ENCODE data around the gene NME9.
"Not testable (repeated sequence)": the region's sequence is repeated elsewhere in the genome, so short reads cannot be mapped to it uniquely, and the experiment has no call there.

The NME9 gene

DNA sequence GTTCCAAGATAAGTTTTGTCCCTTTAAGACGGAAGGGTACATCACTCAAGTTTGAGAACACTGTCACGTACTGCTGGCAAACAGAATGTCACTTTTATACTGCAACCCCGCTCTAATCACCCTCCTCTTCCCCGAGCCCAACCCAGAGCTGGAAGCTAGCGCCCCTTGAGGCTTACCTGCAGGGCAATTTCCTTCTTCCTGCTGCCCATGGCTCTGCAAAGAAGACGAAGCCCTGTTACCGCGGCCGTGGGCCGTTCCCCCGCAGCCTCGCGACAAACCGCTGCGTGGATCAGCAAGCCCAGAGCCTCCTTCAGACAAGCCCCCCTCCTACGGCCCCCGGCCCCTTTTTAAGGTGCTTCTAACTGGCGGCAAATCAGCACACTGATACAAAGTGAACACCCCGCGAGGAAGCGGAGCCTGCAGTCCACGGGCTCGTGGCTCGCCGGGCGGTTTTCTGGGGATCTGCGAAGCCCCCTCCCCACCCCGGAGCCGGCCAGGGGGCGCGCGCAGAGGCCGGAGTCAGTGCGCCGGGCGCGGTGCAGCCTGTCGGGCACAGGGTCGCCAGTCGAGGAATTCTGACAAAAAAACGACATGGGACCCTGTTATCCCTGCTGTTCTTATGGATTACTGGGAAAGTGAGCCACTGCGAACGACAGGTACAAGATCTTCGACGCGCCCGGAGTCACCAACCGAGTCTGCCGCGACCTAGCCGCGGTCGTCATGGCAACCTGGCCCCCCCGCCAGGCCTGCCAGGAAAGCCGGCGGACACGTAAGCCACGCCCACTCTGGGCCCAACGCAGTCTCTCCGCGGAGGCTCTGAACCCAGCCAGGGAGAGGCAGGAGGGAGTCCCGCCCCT lies at the start of gene NME9:
TSS of gene NME9 (minus strand) at position 725 of the 857 bp plus-strand sequence. CDS start at position 209, 516 bp downstream.
- DNase-seq (ENCODE audit: low read depth), result peak; percentile 87

DNA sequence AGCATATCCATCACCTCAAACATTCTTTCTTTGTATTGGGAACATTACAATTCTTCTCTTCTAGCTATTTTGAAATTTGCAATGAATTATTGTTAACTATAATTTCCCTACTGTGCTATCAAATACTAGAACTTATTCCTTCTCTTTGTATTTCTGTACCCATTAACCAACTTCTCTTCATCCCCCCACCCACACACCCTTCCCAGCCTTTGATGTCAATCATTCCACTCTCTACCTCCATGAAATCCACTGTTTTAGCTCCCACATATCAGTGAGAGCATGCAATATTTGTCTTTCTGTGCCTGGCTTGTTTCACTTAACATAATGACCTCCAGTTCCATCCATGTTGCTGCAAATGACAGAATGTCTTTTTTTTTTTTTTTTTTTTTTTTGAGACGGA lies 49.3 kb upstream of the NME9 start:
- DNase-seq (ENCODE audit: low read depth), result no peak

DNA sequence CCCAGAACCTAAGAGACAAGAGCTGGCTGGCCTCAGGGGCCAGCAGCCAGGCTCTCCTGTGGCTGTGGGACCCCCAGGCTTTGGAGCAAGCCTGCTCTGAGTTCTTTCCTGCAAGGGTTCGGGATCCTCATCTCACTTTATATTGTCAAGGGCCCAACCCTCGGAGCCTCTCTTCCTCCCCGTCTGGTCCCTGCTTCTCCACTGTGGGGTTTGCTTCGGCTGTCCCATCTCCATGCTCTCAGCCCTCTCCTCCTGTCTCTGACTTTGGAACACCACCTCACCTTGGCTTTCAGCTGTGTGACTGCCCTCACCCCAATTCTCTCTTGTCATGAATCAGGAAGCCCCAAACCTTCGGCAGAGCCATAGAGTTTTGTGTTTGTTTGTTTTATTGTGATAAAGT lies 48.7 kb upstream of the NME9 start:
- no peak for DNase-seq (ENCODE audit: low read depth)

DNA sequence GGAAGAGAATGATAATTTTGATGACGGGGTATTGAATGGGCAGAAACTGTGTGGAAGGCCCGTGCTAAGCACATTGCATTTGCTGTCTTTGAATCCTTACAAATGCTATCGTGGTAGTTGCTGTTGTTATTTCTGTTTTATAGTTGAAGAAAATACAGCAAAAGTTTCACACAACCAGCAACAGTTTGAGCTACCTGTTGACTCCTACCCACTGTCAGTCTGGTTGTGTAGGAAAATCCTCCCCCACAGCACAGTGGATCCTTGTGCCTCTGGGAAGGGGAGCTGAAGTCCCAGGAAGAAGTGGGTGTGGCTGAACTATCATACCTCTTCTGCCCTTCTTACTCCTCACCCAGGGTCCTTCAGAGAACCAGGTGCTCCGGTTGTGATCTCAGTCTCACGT lies 48.2 kb upstream of the NME9 start:
- DNase-seq (ENCODE audit: low read depth), result no peak

DNA sequence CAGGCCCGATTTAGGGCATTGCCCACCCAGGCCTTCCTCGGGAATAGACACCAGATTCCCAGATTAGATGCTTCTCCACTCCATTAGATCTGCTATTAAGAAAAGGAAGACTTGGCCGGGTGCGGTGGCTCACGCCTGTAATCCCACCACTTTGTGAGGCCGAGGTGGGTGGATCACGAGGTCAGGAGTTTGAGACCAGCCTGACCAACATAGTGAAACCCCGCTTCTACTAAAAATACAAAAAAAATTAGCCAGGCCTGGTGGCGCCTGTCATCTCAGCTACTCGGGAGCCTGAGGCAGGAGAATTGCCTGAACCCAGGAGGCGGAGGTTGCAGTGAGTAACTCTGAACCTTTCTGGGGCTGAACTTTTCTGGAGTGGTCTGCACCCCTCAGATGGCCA lies 47.6 kb upstream of the NME9 start:
- not testable (repeated sequence) for DNase-seq (ENCODE audit: low read depth)

DNA sequence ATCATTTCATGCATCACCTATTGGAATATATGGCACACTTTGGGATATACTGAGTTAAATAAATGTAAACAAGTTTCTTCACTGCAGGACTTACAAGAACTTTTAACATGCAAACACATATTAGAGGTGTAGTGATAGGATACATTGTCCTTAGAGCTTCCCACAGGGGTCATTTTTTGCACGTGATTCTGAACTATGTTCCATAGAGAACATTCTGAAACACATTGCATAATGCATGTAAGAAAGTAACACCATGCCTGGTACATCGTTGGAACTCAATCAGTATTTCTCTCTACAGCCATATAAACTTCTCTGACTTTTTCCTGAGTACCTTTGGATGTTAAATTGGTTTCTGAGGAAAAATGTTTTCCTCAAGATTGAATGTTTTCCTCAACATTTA lies 47.0 kb upstream of the NME9 start:
- no peak for DNase-seq (ENCODE audit: low read depth)

- DNase-seq (ENCODE audit: low read depth), result no peak
Measured at GRCh38 chr3:138375447-138375846, 45.8 kb upstream of the NME9 start.

DNA sequence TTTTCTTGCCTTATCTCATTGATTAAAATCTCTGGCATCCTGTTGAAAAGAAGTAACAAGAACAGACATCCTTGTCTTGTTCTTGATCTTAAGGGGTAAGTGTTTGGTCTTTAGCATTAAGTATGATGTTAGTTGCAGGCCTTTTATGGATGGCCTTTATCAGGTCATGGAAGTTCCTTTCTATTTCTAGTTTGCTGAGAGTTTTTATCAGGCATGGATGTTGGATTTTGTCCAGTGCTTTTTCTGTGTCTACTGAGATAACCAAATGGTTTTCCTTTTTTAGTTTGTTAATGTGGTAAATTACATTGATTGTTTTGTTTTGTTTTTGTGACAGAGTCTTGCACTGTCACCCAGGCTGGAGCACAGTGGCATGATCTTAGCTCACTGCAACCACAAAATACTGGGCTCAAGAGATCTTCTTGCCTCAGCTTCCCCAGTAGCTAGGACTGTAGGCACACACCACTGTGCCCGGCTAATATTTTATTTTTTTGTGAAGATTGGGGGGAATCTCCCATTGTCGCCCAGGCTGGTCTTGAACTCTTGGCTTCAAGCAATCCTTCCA lies 45.0 kb upstream of the NME9 start:
- no peak for DNase-seq (ENCODE audit: low read depth)

GRCh38 chr3:138373736-138374094 lies 44.1 kb upstream of the NME9 start:
- DNase-seq (ENCODE audit: low read depth), result no peak

DNA sequence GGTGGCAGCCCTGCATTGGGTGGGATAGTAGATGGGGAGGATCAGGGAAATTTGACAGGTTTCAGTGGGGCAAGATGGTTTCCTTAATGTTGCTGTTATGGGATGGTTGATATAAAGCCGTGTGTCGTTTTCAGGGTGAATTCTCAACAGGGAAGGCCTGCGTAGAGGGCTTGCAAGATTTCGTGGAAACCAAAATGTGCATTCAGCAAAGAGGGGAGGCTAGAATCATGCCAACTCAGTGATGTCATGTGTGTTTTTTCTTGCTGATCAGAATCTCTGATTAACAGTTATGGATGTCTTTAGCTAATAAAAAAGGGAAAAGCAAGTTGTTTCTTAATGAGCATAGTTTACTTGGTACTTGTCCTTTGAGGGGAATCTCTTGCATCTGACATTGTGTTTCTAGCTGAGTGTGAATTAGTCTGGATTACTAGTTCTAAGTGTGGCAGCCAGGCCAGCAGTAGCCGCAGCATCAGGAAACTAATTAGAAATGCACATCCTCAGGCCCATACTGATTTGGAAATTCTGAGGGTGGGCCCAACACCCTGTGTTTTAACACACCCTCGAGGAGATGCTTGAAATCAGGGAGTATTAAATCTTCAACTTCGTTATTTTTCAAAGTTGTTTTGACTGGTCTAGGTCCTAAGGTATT lies 43.6 kb upstream of the NME9 start:
- no peak for DNase-seq (ENCODE audit: low read depth)

DNA sequence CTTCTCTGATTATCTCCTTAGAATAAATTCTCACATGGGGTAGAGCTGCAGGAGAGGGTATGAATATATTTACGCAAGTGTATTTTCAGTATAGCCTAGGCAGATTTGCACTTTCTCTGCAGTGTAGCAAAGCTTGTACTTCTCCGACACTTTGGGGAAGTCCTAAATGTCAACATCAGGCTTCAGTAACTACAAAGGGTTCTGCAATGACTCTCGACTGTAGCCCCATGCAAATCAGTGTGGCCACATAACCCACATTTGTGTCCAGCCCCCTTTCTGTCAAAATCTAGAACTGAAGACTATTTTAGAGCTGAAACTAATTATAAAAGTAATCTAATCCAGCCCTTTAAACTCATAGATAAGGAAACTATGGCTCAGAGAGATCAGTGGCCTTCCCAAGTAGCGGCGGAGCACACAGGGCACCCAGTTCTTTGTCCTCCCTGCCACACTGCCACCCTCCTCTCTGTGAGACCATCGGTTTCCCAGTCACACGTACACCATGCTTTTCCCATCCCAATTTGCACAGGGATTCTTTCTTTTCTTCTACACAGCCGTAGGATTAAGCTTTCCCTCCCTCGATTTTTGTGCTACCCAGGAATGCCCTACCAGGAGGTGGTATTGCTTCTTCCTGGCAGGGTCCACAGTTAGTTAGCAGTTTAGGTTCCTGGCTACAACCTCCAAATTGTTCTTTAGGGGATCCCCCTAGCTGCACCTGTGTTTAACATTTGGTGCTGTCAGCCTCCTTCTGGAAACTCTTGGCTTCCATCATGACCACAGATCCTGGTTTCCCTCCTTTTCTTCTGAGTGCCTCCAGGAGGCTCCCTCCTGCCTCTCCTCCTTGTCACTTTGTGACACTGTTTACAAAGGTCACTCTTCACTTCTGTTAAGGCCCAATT lies 41.7 kb upstream of the NME9 start:
- DNase-seq (ENCODE audit: low read depth), result no peak

DNA sequence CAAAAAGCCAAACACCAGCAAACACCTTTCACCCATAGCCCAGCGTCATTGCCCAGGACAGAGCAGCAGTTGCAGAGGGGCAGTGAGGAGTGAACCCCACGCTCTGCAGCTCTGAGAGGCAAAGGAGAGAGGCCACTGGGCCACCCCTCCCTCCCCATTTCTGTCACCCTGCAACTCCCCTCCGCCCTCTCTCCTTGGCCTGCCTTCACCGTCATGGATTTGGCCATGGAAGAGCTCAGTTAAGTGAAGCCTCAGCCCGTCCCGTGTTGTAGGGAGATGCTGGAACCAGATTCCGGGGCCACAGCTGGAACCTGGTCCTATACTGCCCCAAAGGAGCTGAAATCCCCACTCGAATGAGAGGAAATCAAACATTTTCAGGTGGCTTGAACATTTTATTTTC lies 40.7 kb upstream of the NME9 start:
- DNase-seq (ENCODE audit: low read depth), result no peak

- DNase-seq (ENCODE audit: low read depth), result no peak
Measured at GRCh38 chr3:138369151-138369900, 39.7 kb upstream of the NME9 start.

DNA sequence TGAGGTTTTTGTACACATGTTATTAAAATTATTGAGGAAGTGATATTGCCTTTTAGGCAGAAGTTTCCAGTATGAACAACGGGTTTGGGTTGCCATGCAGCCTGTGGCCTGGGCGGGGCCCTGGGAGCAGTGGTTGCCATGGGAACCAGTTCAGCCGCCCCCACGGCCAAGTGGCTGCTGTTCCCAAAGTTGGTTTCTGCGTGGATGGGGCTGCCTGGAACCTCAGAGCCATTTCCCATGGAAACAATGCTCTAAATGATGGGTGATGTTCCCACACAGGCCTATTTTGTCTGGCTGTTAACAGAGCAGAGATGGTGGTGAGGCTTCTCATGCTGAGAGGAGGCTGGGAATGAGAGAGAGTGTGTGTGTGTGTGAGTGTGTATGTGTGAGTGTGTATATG lies 38.3 kb upstream of the NME9 start:
- DNase-seq (ENCODE audit: low read depth), result no peak

DNA sequence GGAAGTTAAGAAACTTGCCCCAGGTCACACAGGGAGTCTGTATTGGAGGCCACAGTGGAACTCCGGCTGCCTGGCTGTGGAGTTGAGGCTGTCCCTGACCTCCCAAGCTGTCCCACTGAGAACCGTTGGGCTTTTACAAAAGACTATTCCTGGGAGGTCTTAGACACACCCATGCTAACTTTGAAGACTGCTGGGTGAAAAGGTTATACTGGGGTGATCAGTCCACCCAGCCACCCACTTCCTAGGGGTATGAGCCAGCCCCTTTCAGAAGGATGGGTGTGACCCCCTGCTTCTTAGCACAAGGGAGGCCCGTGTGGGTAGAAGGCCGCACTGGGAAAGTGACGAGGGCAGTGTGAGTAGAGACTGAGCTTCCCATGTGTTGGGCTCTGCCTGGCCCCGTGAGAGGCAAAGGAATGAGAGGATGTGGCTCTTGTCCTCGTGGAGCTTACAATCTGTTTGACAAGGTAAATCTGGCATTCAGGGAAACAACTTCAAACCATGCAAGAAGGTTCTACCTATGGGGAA lies 37.7 kb upstream of the NME9 start:
- DNase-seq (ENCODE audit: low read depth), result no peak

DNA sequence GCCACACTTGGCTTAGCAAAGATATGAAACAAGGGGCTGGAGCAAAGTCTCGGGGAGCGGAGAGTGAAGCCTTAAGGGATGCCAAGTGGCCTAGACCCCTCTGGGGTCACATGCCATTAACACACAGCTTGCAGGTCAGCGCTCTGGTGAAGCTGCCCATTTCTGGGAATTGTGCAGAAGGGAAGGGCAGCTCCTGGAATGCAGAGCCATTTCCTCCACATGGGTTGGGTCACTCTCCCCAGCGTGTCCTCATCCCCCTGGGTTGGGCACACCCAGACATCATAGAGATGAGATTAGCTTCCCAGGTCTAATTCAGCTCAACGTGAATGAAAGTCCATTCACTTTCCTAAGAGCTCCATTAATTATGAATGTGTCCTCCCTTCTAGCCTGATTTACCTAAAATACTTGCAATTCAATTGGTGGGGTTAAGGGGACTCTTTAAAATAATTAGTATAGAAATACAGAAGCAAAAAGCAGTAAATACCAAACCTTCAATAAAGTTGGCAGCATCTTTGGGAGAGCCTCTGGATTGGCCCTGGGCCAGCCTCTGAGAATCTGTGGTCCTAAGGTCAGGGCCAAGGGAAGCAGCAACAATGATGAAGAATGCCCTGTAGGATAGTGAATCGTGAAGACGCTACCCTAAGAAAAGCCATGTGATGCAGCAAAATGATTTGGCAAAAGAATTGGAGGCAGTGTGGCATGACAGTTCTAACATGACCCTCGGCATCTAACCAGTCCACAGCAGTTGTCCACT lies 36.5 kb upstream of the NME9 start:
- no peak for DNase-seq (ENCODE audit: low read depth)

DNA sequence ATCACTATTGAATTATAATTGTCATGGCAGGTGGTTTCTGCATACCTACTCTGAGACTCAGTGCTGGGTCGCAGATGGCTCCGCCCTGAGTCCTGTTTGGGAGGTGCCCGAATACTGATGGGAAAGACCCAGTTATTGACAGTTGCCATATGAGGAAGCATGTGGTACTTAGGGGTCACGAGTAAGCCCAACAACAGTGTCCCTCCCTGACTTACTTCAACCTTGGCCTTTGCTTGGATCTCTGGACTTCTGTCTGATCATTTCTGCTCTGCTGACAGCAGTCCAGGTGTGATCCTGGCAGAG lies 35.6 kb upstream of the NME9 start:
- no peak for DNase-seq (ENCODE audit: low read depth)

DNA sequence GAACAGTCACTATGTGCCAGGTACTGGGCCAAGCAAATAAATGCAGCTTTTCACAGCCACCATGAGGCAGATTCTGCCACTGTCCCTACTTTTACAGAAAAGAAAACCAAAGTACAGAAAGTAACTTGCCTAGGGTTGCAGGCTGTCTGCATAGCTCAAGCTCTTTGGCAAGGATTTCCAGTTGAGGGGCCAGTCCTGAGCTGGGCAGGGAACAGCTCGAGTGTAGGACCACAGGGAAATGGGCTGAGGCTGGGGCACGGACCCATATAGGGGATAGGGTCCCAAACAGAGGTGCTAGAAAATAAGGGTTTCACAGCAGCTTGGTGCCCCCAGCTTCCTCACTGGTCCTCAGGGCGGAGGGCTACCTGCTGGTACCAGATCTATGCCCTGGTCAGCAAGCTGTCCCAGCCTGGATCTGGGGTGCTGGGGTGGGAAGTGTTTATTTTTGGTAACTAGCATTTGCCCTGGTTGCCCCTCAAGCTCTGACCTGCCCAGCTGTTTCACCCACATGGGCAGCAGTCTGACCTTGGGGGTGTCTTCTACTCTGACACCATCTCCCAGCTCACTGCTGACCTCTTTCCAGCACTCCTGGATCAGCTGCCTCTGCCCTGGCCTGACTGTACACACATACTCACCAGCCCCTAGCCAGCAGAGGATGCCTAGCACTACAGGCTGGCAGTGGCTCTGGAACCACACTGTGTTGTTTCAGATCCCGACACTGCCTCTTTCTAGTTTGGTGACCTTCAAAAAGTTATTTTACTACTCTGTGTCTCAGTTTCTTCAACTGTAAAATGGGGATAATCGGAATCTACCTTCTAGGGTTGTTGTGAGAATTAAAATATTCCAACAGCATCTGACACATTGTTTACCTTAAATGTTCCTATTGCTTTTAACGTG lies 35.0 kb upstream of the NME9 start:
- no peak for DNase-seq (ENCODE audit: low read depth)

GRCh38 chr3:138363322-138363721 lies 33.7 kb upstream of the NME9 start:
- DNase-seq (ENCODE audit: low read depth), result no peak

- DNase-seq (ENCODE audit: low read depth), result no peak
Measured at GRCh38 chr3:138362538-138362937, 32.9 kb upstream of the NME9 start.

Measured in T-helper 22 cell (primary cell).